DLD1 (cell line): Measurements from ENCODE around the gene UNC5A.

Experiments
- in situ Hi-C: cut with HindIII; loops from 2 replicates; pipeline ENCODE4 v1.10.0; 2017; ENCODE audit warnings: low sequenced_read_pairs

Gene UNC5A

DNA sequence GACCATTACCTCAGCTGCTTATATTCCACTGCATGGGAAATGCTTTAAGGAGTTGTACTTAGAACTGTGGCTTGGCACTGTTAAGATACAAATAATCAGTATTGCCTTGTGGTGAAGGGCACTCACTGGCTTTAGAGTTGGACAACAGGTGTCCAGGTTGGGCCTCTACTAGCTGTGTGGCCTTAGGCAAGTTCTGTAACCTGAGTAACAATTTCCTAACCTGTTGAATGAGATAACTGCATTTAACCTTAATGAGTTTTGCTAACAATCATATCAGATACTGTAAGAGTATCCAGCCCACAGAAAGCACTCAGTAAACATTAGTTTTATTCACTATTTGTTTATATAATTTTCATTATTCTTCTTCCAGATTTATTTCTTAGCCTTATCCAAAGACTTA lies 106.0 kb downstream of the UNC5A start:
- in situ Hi-C loops: no loop called here

DNA sequence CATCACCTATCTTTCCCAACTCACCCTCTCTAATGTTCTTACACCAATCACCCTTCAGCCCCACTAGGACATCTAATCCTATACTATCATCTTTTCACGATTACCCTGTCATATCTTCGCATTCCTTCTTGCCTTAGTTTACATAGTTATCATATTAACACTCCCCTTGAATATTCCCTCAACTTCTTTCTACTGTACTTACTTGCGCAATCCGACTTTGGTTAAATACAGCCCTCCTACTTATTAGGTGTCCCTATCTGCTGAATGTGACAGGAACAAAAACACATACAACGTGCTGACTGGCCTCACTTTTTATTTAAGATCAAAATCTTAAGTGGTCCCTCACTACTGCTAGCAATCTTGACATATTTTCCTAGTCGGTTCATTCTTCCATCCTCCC lies 108.3 kb downstream of the UNC5A start:
- in situ Hi-C loops: no loop called here

- in situ Hi-C loops: no loop called here
Observed at GRCh38 chr5:176921714-176922113, 111.4 kb downstream of the UNC5A start.

DNA sequence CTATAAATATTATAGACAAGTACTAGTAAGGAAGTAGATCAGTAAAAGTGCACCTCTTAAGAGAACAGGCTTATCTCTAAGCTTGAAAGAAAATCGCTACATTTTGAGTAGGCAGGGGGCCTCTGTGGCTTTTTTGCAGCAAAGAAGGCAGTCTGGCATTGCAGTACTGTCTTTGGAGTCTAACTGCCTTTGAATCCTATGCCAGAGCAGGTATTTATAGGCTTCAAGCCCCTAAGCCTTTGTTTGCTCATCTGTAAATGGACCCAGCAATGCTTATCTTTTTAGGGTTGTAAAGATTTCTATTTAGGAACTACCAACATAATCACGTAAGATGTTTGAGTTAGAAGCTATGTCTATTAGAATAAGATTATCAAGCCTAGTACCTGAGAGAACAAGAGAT lies 112.5 kb downstream of the UNC5A start:
- in situ Hi-C loops: no loop called here

DNA sequence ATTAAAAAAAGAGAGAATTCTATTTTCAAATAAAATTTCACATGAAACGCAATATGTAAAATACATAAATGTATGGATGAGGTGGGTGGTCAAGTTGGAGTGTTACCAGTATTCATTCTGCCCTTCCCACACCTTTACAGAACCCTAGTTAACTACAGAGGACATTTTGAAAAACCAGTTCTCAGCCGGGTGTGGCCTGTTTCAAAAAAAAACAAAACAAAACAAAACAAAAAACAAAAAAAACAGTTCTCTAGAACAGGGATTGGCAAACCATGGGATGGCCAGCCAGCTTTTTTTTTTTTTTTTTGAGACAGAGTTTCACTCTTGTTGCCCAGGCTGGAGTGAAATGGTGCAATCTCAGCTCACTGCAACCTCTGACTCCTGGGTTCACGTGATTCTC lies 117.2 kb downstream of the UNC5A start:
- in situ Hi-C loops: no loop called here

- in situ Hi-C loops: no loop called here
Observed at GRCh38 chr5:176929654-176930053, 119.3 kb downstream of the UNC5A start.
